Putamen (tissue), 1 donor: ENCODE data around the gene IGSF23.
"Not testable (repeated sequence)": the region's sequence is repeated elsewhere in the genome, so short reads cannot be mapped to it uniquely, and the experiment has no call there.

Experiments
- DNase-seq: peaks from one replicate; pipeline ENCODE4 v3.0.0-alpha.2; 2016; ENCODE audit warnings: low spot score

The IGSF23 gene

DNA sequence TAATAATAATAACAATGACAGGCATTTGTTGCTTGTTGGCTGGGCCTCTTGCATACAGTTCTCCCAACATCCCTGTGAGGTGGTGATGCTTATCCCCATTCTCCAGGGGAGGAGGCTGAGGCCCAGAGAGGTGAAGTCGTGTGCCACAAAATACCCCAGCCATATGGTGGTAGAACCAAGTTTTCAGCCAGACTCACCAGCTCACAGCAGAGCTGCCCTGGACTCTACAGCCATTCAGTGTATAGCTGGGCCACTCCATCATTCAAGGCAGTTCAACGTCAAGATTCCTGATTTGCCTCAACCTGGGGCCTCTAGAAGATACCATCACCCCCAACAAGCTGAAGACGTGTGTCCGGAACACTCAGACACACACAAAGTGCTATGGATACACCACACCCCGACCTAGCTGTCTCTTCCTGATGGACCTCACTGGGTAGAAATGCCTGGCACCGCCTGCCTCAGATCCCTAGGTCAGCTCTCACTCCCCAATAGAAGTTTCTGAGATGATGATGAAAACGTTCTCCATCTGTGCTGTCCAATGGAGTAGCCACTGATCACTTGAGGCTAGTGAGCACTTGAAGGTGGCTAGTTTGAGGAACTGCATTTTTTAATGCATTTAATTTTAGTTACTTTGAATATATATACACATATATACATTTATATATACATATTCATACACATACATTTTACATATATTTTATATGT is 53.6 kb downstream of the IGSF23 start:
- no peak for DNase-seq

DNA sequence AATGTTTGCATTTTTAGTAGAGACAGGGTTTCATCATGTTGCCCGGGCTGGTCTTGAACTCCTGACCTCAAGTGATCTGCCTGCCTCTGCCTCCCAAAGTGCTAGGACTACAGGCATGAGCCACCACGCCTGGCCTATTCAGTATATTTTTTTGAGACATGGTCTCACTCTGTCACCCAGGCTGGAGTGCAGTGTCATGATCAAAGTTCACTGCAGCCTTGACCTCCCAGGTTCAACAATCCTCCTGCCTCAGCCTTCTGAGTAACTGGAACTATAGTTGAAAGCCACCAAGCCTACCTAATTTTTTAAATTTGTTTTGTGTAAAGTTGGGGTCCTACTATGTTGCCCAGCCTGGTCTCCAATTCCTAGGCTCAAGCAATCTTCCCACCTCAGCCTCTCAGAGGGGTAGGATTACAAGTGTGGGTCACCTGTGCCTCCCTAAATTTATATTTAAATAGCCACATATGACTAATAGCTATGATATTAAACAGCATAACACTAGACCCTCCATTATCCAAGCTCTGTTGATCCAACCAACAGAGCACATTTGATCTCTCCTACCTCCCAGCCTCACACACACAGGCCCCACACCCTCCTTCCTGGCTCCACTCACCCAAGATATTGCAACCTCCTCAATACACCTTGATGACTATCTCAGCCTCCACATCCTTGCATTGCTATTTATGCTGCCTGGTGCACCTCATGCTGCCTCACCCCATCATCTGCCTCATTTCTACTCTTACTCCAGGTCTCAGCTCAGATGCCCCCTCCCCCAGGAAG is 55.8 kb downstream of the IGSF23 start:
- no peak for DNase-seq

DNA sequence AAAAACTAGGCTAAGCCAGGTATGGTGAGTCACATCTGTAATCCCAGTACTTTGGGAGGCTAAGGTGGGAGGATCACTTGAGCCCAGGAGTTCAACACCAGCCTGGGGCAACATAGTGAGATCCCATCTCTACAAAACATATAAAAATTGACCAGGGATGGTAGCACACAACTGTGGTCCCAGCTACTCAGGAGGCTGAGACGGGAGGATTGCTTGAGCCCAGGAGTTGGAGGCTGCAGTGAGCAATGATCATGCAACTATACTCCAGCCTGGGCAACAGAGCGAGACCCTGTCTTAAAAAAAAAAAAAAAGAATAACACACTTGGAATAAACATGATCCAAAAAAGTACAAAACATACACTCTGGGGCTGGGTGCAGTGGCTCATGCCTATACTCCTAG is 56.7 kb downstream of the IGSF23 start:
- DNase-seq = not testable (repeated sequence)

DNA sequence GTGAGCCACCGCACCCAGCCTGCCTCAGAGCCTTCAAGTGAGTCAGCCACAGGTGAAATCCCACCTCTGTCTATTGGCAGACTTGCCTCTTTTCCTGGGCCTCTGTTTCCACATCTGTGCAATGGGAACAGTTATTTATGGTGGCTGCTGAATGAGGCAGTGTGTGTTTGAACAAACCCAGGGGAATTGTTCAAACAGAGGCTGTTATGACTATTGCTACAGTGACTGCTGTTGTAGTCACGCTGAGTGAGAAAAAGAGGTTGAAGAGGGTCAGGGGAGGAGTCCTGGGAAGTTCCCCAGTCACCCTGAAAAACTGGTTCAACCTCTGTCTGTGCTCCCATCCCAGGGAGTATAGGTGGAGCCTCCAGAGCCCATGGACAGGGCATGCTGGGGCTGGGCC is 58.0 kb downstream of the IGSF23 start, which contains the start of gene CEACAM19:
TSS of gene CEACAM19 (plus strand) at position 83 of the 400 bp plus-strand sequence. CDS start 450 bp downstream, outside the sequence.
- DNase-seq = no peak

DNA sequence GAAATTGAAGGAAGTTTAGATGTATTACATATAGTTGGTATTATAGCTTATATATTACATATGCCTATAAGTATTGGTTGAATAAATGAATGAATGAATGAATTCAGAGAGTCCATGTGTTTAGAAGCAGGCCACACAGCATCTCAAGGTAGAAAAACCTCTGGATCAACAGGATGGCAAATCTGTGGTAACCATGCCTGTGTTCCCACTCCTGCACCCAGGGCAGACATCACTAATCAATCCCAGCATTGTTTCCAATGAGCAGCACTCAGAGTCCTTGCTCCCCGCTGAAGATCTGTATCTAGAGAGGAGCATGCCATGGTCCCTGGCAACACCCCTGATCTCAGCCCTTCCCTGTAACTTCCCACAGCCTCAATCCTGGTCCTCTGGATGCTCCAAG is 58.9 kb downstream of the IGSF23 start:
- no peak for DNase-seq

DNA sequence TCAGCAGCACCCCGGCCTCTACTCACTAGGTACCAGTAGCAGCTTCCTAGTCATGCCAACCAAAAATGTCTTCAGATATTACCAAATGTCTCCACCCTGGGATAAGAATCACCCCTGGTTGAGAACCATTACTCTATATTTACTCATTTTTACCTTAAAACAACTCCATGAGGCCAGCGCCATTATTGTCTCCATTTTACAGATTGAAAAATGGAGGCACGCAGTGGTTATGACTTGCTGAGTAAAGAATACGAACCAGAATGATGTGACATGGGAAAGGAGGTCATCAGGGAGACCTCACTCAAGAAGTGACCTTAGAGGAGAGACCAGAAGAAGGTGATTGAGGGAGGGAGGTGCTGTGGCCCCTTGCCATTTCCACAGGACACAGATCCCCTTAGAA is 60.1 kb downstream of the IGSF23 start:
- DNase-seq = no peak

DNA sequence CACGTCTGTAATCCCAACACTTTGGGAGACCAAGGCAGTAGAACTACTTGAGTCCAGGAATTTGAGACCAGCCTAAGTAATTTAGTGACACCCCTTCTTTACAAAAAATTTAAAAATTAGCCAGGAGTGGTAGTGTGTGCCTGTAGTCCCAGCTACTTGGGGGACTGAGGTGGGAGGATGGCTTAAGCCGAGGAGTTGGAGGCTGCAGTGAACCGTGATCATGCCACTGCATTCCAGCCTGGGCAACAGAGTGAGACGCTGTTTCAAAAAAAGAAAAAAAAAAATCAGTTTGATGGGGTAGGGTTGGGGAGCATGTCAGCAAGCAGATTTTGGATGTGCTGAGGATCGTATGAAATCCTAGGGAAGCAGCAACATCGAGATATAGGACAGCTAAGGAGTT is 62.2 kb downstream of the IGSF23 start:
- DNase-seq = no peak

DNA sequence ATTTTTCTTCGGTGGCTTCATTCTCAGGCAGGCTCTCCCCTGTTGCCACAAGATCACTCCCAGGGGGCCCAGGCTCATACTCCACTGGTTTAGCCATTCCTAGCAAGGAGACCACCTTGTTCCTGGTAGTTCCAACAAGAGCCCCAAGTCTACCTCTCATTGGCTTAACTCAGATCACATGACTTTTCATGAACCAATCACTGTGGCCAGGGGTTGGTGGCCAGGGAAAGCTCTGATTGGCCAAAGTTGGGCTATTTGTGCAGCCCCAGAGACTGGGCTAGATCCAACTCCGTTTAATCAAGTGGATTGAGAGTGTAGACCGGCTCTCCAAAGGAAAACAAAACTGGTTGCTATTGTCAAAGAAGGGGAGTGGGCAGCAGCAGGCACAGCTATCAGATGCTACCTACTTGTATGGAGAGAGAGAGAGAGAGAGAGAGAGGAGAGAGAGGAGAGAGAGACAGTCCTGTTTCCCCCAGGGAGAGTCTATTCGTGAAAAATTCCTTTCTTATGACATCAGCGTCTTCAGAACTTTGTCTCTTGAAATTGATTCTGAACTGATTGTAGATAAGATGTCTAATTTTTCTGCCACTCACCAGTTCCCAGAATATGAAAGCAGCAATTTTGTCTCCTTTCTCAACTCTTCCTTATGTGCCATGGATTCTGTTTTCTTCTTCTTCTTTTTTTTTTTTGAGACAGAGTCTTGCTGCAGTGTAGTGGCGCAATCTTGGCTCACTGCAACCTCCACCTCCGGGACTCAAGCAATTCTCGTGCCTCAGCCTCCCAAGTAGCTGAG is 63.9 kb downstream of the IGSF23 start:
- no peak for DNase-seq

DNA sequence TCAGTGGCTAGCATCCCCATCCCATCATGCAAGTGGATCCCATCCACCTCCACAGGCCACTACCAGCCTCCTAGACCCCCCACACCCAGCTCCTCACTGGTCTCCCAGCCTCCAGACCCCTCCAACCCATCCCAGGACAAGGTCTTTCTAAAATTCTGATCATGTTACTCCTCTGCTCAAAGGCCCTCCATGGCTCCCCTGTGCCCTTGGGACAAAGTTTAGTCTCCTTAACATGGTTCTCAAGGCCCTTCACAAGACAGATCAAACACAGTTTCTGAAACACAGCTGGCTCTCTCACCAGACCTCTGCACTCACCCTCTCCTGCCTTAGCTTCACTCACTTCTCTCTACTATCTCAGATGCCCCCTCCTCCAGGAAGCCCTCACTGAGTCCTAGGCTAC is 67.2 kb downstream of the IGSF23 start:
- no peak for DNase-seq

DNA sequence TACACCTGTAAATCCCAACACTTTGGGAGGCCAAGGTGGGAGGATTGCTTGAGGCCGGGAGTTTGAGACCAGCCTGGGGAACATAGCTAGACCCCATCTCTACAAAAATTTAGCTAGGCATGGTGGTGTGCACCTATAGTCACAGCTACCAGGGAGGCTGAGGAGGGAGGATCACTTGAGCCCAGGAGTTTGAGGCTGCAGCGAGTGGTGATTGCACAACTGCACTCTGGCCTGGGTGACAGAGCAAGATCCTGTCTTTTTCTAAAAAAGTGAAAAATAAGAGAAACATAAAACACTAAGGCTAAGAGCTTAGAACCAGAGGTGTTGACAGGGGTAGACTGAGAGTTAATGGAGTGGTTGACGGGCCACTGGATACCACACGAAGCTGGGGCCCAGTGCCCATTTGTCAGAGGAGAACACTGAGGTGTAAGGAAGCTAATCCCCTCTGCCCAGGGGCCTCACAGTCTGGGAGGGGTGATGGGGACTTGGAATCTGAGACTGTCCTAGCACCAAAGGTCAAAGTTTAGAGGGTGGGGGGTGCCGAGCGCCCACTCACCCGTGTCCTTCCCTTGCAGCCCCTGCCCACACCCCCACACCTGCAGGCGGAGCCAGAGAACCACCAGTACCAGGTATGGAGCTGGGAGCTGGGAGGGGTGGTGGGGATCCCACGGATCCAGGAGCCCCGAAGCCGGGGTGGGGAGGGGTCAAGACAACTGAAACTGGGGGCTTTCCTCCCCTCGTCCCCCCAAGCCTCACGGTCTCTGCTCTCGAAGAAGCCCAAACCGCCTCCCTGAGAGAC is 68.8 kb downstream of the IGSF23 start:
- no peak for DNase-seq

DNA sequence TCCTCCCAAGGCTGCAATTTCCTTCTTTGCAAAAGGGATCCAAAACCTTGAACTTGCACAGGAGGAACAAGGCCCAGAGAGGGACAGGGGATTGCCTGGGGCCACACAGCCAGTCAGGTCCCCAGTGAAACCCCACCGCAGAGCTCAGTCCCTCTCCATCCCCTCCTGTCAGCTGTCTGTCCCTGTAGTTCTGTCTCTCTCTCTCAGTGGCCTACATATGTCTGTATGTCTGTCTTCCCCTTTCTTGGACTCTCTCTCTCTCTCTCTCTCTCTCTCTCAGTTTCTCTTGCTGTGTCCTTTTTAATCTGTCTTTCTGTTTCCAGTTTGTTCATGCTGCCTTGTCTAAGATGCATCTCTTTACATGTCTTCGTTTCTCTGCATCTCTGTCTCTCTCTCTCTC is 69.4 kb downstream of the IGSF23 start:
- DNase-seq = no peak

DNA sequence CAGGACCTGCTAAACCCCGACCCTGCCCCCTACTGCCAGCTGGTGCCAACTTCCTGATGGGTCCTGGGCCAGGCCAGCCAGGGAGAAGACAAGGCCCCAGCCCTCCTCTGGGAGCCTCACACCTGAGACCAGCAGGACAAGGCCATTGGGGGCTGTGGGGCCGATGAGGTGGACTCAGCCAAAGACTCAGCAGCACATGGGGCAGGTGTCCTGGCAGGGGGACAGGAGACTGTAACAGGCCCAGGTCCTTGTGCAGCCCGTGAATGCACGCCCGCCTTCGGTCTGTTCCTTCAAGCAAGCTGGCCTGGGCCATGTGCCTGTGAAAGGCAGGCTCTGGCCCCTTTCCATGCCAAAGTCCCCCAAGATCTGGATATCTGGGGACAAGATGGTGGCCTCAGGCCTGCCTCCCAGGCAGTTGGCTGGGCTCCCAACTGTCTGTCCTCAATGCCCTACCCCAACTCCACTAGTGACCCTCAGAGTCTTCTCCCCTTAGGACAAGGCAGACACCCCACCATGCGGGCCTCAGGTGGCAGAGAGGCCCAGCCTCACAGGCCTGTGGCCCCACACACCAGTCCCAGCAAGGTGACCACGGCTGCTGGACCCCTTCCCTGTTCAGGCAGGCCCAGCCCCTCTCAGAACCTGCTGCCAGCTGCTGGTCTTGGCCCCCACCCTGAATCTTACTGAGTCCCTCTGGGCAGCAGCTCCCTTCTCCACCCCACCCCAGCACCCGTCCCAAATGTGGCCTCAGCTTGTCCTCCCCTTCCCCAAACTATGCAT is 70.3 kb downstream of the IGSF23 start:
- no peak for DNase-seq

DNA sequence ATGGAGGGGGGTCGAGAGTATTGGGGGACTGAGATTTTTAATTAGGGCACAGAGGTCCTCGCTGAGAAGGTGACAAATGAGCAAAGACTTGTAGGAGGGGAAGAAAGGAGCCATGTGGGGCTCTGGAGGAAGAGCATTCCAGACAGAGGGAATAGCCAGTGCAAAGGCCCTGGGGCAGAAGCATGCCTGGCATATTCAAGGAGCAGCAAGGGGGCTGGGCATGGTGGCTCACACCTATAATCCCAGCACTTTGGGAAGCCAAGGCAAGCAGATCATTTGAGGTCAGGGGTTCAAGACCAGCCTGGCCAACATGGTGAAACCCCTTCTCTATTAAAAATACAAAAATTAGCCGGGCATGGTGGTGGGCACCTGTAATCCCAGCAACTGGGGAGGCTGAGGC is 71.0 kb downstream of the IGSF23 start:
- not testable (repeated sequence) for DNase-seq

DNA sequence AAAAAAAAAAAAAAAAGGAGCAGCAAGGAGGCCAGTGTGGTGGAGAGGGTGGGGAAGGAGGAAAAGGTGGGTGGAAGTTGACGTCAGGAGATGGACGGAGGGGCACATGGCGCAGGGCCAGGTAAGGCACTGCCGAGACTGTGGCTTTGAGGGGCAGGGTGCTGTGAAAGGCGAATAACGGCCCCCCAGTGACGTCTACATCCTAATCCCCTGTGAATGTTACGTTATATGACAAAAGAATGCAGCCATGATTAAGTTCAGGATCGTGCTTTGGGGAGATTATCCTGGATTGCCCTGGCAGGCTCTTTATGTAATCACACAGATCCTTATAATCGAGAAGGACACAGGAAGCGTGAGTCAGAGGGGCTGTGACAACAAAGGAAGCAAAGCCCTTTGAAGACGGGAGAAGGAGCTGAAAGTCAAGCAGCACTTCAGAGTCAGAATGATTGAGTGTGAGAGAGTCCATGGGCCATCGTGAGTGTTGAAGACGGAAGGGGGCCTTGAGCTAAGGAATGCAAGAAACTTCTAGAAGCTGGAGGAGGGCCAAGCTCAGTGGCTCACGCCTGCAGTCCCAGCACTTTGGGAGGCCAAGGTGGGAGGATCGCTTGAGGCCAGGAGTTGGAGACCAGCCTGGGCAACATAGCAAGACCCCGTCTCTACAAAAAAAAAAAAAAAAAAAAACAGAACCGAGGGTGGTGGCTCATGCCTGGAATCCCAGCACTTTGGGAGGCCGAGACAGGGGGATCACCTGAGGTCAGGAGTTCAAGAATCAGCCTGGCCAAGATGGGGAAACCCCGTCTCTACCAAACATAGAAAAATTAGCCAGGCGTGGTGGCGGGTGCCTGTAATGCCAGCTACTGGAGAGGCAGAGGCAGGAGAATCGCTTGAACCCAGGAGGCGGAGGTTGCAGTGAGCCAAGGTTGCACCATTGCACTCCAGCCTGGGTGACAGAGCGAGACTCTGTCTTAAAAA is 71.8 kb downstream of the IGSF23 start:
- no peak for DNase-seq

DNA sequence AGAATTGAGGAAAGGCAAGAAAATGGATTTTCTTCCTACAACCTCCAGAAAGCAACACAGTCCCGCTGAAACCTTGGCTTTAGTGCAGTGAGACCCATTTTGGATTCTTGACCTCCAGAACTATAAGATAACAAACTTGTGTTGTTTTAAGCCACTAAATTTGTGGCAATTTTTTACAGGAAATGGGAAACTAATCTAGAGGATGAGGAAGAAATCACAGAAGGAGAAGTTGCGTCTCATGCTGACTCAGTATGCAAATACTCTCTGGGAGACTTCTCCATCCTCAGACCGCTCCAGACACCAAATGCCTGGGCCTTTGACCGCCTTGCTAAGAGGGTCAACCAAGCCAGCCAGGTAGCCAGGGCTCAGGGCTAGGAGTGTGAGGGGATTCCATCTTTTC is 72.5 kb downstream of the IGSF23 start:
- no peak for DNase-seq
